C4-2B (cell line): ENCODE data around the gene TFAP2B.

Experiments
- CTCF ChIP-seq: fragments of 450-650 bp; conservative IDR thresholded peaks from 2 replicates; pipeline ENCODE4 v1.5.1; 2017; ENCODE audit warnings: mild to moderate bottlenecking
- ZFX ChIP-seq: fragments of 450-650 bp; IDR thresholded peaks from 2 replicates; pipeline ENCODE4 v1.6.1; 2017

- TF ChIP-seq CTCF (no peak), ZFX (no peak)
These were observed 4.6 kb downstream of the TFAP2B start for GRCh38 chr6:50823094-50823920.
